Activated T-helper 17 cell treated with anti-CD3 and anti-CD28 coated beads, Interleukin-2, amount 50 U/mL, for 72 hours (primary cell): ENCODE measurements around the gene SLC1A7. TPM values are rescaled to one million over a fixed set of nuclear protein-coding genes. Genes with fewer than 3 reads are reported as not detected.

Experiments used
- ATAC-seq: fragments of 150-1000 bp; cut with Tn5 transposase; replicated peaks from 2 replicates; pipeline ENCODE4 v1.10.0; 2021; ENCODE audit warnings: mild to moderate bottlenecking, moderate library complexity
- H3K27ac Mint-ChIP-seq: one replicate; pipeline ENCODE4 v1.8.0; 2022; ENCODE audit warnings: mixed read lengths
- H3K27me3 Mint-ChIP-seq: one replicate; pipeline ENCODE4 v1.8.0; 2022; ENCODE audit warnings: mixed read lengths
- H3K36me3 Mint-ChIP-seq: one replicate; pipeline ENCODE4 v1.8.0; 2022; ENCODE audit warnings: low read depth, mild to moderate bottlenecking, mixed read lengths
- H3K4me1 Mint-ChIP-seq: one replicate; pipeline ENCODE4 v1.8.0; 2022; ENCODE audit warnings: mixed read lengths
- H3K4me3 Mint-ChIP-seq: one replicate; pipeline ENCODE4 v1.8.0; 2022; ENCODE audit warnings: mild to moderate bottlenecking, mixed read lengths
- H3K9me3 Mint-ChIP-seq: one replicate; pipeline ENCODE4 v1.8.0; 2022; ENCODE audit warnings: mixed read lengths
- total RNA-seq, 2 donors: library from RNA; stranded (reverse); gene quantifications; one replicate each; pipeline ENCODE4 v1.2.3, GENCODE V29; 2022

SLC1A7 gene
- total RNA-seq, 2 donors from 2014 or later, result not detected

- H3K9me3 Mint-ChIP-seq, result no peaks in the 10 kb centered on the region
- H3K27ac Mint-ChIP-seq, result no peak overlapping the region
- H3K4me1 Mint-ChIP-seq, result no peaks in the 10 kb centered on the region
- no peak overlapping the region for H3K4me3 Mint-ChIP-seq
- no peaks in the 10 kb centered on the region for H3K36me3 Mint-ChIP-seq
- no peak for ATAC-seq
- H3K27me3 Mint-ChIP-seq, result no peaks in the 10 kb centered on the region
Measured at GRCh38 chr1:53145942-53146708, 3.7 kb upstream of the SLC1A7 start.

DNA sequence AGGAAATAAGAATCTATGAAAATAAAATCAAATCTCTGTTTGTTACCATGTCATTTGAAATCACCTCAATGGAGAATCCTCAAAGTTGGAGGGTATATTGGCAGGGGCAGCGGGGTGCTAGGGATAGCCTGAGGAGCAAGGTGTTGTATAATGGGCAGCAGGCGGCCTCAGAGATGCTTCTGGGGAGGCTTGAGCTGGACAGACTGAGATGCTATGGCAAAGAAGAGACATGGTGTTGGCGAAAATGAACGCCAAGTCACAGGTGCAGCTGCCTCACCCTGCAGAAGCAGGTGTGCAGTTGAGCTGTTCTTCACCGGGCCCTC lies 3.1 kb upstream of the SLC1A7 start:
- no peaks in the 10 kb centered on the region for H3K4me1 Mint-ChIP-seq
- H3K36me3 Mint-ChIP-seq, result no peaks in the 10 kb centered on the region
- no peak for ATAC-seq
- no peaks in the 10 kb centered on the region for H3K27me3 Mint-ChIP-seq
- no peaks in the 10 kb centered on the region for H3K9me3 Mint-ChIP-seq
- no peak overlapping the region for H3K4me3 Mint-ChIP-seq
- no peak overlapping the region for H3K27ac Mint-ChIP-seq

GRCh38 chr1:53145051-53145600 lies 2.7 kb upstream of the SLC1A7 start:
- no peaks in the 10 kb centered on the region for H3K4me1 Mint-ChIP-seq
- no peaks in the 10 kb centered on the region for H3K9me3 Mint-ChIP-seq
- H3K36me3 Mint-ChIP-seq, result no peaks in the 10 kb centered on the region
- H3K4me3 Mint-ChIP-seq, result no peak overlapping the region
- ATAC-seq, result no peak
- no peaks in the 10 kb centered on the region for H3K27me3 Mint-ChIP-seq
- H3K27ac Mint-ChIP-seq, result no peak overlapping the region

- H3K4me1 Mint-ChIP-seq, result no peaks in the 10 kb centered on the region
- no peak overlapping the region for H3K27ac Mint-ChIP-seq
- H3K4me3 Mint-ChIP-seq, result no peak overlapping the region
- H3K27me3 Mint-ChIP-seq, result no peaks in the 10 kb centered on the region
- no peaks in the 10 kb centered on the region for H3K9me3 Mint-ChIP-seq
- ATAC-seq, result no peak
- H3K36me3 Mint-ChIP-seq, result no peaks in the 10 kb centered on the region
Measured at GRCh38 chr1:53144201-53144600, 1.8 kb upstream of the SLC1A7 start.

GRCh38 chr1:53143527-53143926 lies 1.1 kb upstream of the SLC1A7 start:
- Mint-ChIP-seq H3K9me3 (no peaks in the 10 kb centered on the region), H3K27ac (no peak overlapping the region), H3K4me3 (no peak overlapping the region), H3K27me3 (no peaks in the 10 kb centered on the region), H3K36me3 (no peaks in the 10 kb centered on the region), H3K4me1 (no peaks in the 10 kb centered on the region)
- ATAC-seq, result no peak

DNA sequence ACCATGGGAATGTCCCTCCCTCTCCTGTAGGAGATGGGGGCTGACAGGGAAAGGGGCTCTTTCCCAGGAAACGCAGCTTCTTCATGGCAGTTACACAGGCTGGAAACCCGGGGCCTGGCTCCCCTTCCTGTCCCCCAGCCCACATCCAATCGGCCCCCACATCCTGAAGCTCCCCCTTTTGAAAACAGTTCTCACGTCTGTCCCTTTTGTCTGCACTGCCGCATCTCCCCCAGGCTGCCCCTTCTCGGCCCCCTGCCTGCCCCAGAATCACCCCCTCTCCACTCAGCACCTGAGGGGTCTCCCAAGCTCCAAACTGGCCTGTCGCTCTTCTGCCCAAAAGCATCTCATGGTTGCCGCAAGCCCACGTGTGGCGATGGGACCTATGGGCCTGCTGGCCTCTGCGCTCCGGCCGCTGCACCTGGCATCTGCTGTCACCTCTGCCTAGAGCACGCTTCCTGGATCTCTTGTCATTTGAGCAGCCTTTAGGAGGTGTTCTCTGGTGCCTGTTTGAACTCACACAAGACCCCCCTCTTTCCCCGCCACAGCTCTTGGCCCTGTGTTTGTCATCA lies 867 bp downstream of the SLC1A7 start:
- Mint-ChIP-seq H3K9me3 (peaks cover 8% of the 10 kb centered on the region), H3K36me3 (no peaks in the 10 kb centered on the region), H3K27me3 (no peaks in the 10 kb centered on the region), H3K4me3 (no peak overlapping the region), H3K4me1 (no peaks in the 10 kb centered on the region), H3K27ac (no peak overlapping the region)
- ATAC-seq, result no peak

DNA sequence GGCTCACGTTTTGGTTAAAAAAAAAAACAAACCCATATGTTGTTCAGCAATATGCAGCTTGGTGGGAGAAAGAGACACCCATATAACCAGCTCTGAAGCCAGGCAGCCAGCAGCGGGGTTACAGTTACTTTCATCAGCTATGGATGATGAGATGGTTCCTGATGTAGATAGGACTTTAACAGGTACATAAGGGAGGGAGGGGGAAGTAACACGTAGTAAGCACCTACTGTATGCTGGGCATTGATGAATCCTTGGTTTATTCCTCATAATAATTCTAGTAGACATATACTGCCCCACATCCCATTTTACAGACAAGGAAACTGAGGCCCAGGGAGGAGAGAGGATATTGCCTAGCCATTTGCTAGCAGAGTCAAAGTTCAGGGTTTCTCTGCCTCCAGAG lies 2.0 kb downstream of the SLC1A7 start:
- Mint-ChIP-seq H3K4me1 (no peaks in the 10 kb centered on the region), H3K9me3 (peaks cover 8% of the 10 kb centered on the region), H3K4me3 (no peak overlapping the region), H3K36me3 (no peaks in the 10 kb centered on the region), H3K27me3 (no peaks in the 10 kb centered on the region), H3K27ac (no peak overlapping the region)
- no peak for ATAC-seq

GRCh38 chr1:53139951-53140361 lies 2.5 kb downstream of the SLC1A7 start:
- peaks cover 8% of the 10 kb centered on the region for H3K9me3 Mint-ChIP-seq
- no peak for ATAC-seq
- no peak overlapping the region for H3K4me3 Mint-ChIP-seq
- no peaks in the 10 kb centered on the region for H3K36me3 Mint-ChIP-seq
- no peaks in the 10 kb centered on the region for H3K4me1 Mint-ChIP-seq
- H3K27me3 Mint-ChIP-seq, result no peaks in the 10 kb centered on the region
- H3K27ac Mint-ChIP-seq, result no peak overlapping the region

GRCh38 chr1:53138991-53139884 lies 3.2 kb downstream of the SLC1A7 start:
- no peak overlapping the region for H3K27ac Mint-ChIP-seq
- no peaks in the 10 kb centered on the region for H3K27me3 Mint-ChIP-seq
- H3K36me3 Mint-ChIP-seq, result no peaks in the 10 kb centered on the region
- no peak overlapping the region for H3K4me3 Mint-ChIP-seq
- peaks cover 8% of the 10 kb centered on the region for H3K9me3 Mint-ChIP-seq
- H3K4me1 Mint-ChIP-seq, result no peaks in the 10 kb centered on the region
- no peak for ATAC-seq

- Mint-ChIP-seq H3K36me3 (no peaks in the 10 kb centered on the region), H3K4me3 (no peak overlapping the region), H3K27ac (no peak overlapping the region), H3K4me1 (no peaks in the 10 kb centered on the region), H3K27me3 (no peaks in the 10 kb centered on the region), H3K9me3 (peaks cover 8% of the 10 kb centered on the region)
- ATAC-seq, result peak; percentile 28
Measured at GRCh38 chr1:53137729-53138128, 4.7 kb downstream of the SLC1A7 start.

- Mint-ChIP-seq H3K4me1 (no peaks in the 10 kb centered on the region), H3K27ac (no peak overlapping the region), H3K36me3 (no peaks in the 10 kb centered on the region), H3K4me3 (no peak overlapping the region), H3K27me3 (no peaks in the 10 kb centered on the region), H3K9me3 (peaks cover 8% of the 10 kb centered on the region)
- ATAC-seq, result no peak
Measured at GRCh38 chr1:53135735-53136114, 6.7 kb downstream of the SLC1A7 start.

DNA sequence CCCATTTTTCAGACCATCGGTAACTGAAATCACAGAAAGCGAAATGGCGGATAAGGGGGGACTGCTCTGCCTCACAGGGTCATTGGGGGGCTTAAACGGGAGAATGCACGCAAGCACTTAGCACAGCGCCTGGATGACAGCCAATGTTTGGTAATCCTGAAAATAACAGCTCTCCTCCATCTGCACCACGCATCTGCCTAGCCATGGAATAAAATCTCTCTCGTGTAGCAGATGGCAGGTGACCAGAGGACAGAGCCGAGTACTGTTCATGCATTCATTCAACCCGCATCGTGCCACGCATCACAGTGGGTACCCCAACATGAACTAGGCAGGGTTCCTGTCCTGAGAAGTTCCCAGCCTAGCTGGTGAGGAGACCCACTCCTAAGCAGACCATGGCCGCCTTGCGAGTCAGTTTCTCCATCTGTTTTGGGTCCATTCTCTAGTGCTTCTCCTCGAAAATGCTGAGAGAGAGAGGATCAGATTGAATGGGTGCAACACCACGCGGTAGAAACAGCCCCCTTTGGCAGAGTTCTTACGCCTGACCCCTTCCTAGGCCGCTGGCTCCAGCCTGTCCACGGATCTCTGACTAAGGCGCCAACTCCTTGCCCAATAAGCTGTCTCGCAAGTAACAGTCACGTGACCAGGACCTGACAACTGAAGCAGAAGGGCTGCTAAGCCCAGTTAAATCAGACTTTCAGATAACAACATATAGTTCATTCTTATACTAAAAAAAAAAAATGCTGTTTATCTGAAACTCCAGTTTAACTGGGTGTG lies 7.3 kb downstream of the SLC1A7 start:
- no peaks in the 10 kb centered on the region for H3K4me1 Mint-ChIP-seq
- peaks cover 8% of the 10 kb centered on the region for H3K9me3 Mint-ChIP-seq
- no peaks in the 10 kb centered on the region for H3K36me3 Mint-ChIP-seq
- H3K27ac Mint-ChIP-seq, result no peak overlapping the region
- no peak for ATAC-seq
- H3K4me3 Mint-ChIP-seq, result no peak overlapping the region
- no peaks in the 10 kb centered on the region for H3K27me3 Mint-ChIP-seq

DNA sequence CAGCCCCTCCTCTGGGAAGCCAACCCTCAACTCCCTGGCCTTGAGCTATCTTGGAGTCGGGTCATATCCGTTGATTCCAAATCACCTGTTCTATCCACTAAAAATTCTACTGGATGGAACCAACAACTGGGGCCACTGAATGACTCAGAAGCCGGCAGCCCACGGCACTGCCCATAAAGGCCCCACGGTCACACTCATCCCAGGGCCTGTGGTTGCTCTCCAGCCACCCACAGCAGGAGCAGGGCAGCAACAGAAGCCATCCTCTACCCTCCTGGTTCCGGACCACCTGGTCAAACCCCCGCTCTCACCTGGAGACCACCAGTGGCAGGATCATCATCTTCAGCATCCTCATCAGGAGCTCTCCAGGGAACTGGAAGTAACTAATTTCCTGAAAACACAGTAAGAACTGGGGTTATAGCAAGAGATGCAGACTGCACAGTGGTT lies 8.4 kb downstream of the SLC1A7 start:
- no peaks in the 10 kb centered on the region for H3K36me3 Mint-ChIP-seq
- ATAC-seq, result no peak
- peaks cover 8% of the 10 kb centered on the region for H3K9me3 Mint-ChIP-seq
- no peak overlapping the region for H3K27ac Mint-ChIP-seq
- H3K27me3 Mint-ChIP-seq, result no peaks in the 10 kb centered on the region
- H3K4me1 Mint-ChIP-seq, result no peaks in the 10 kb centered on the region
- no peak overlapping the region for H3K4me3 Mint-ChIP-seq
